NCI-H1694 treated with DMSO at 0.1 percent for 48 hours (cell line): ENCODE results near the gene PARP16.

Source experiments
- DNase-seq: peaks from one replicate; lab custom pipeline; 2025; lab: John Stamatoyannopoulos, UW

PARP16 gene

GRCh38 chr15:65311760-65312159, 25.1 kb upstream of the PARP16 start:
- DNase-seq: no peak

GRCh38 chr15:65310431-65311137, 23.9 kb upstream of the PARP16 start:
- no peak for DNase-seq

- no peak for DNase-seq
Measured at GRCh38 chr15:65309882-65310418, 23.3 kb upstream of the PARP16 start.

- no peak for DNase-seq
Measured at GRCh38 chr15:65307978-65308377, 21.3 kb upstream of the PARP16 start.

- no peak for DNase-seq
Measured at GRCh38 chr15:65306551-65306950, 19.9 kb upstream of the PARP16 start.

GRCh38 chr15:65305776-65306175, 19.1 kb upstream of the PARP16 start:
- no peak for DNase-seq

- no peak for DNase-seq
Measured at GRCh38 chr15:65305150-65305758, 18.6 kb upstream of the PARP16 start.

GRCh38 chr15:65304381-65305149, 17.9 kb upstream of the PARP16 start, which contains the start of gene RNU5B-1:
Gene RNU5B-1 (plus strand): TSS chr15:65304677.
- peak; percentile 98 for DNase-seq

- peak; percentile 43 for DNase-seq
Measured at GRCh38 chr15:65303687-65304380, 17.2 kb upstream of the PARP16 start.

- DNase-seq: no peak
Measured at GRCh38 chr15:65302061-65302460, 15.4 kb upstream of the PARP16 start.

GRCh38 chr15:65300924-65301441, 14.3 kb upstream of the PARP16 start:
- DNase-seq: no peak

GRCh38 chr15:65298731-65299130, 12.0 kb upstream of the PARP16 start:
- no peak for DNase-seq

GRCh38 chr15:65292938-65293518, 6.3 kb upstream of the PARP16 start:
- no peak for DNase-seq

- DNase-seq: no peak
Measured at GRCh38 chr15:65290228-65290627, 3.5 kb upstream of the PARP16 start.

GRCh38 chr15:65289261-65289854, 2.7 kb upstream of the PARP16 start:
- DNase-seq: no peak

- DNase-seq: no peak
Measured at GRCh38 chr15:65287520-65287855, 805 bp upstream of the PARP16 start.

- DNase-seq: no peak
Measured at GRCh38 chr15:65286069-65286703, 497 bp downstream of the PARP16 start.

GRCh38 chr15:65285291-65286068, 1.2 kb downstream of the PARP16 start:
- DNase-seq: no peak

- no peak for DNase-seq
Measured at GRCh38 chr15:65278480-65278879, 8.2 kb downstream of the PARP16 start.

- DNase-seq: no peak
Measured at GRCh38 chr15:65277015-65277414, 9.7 kb downstream of the PARP16 start.
